Amniotic stem cell (primary cell): ENCODE data around the gene NPHS1.

ENCODE experiments used
- DNase-seq: peaks from one replicate; lab custom pipeline; 2025; lab: John Stamatoyannopoulos, UW

Gene NPHS1

GRCh38 chr19:35787227-35787799, 65.0 kb downstream of the NPHS1 start:
- no peak for DNase-seq

GRCh38 chr19:35786299-35787160, 65.8 kb downstream of the NPHS1 start:
- DNase-seq = no peak

- DNase-seq = no peak
Measured at GRCh38 chr19:35785339-35785627, 67.0 kb downstream of the NPHS1 start.

GRCh38 chr19:35784503-35785338, 67.6 kb downstream of the NPHS1 start:
- no peak for DNase-seq

- no peak for DNase-seq
Measured at GRCh38 chr19:35783469-35784434, 68.6 kb downstream of the NPHS1 start.

- no peak for DNase-seq
Measured at GRCh38 chr19:35782589-35782988, 69.7 kb downstream of the NPHS1 start.

GRCh38 chr19:35781650-35782049, 70.7 kb downstream of the NPHS1 start:
- DNase-seq = no peak

GRCh38 chr19:35780717-35781116, 71.6 kb downstream of the NPHS1 start:
- no peak for DNase-seq

GRCh38 chr19:35780058-35780457, 72.2 kb downstream of the NPHS1 start:
- DNase-seq = no peak

GRCh38 chr19:35779033-35779432, 73.3 kb downstream of the NPHS1 start:
- no peak for DNase-seq

GRCh38 chr19:35777961-35778360, 74.3 kb downstream of the NPHS1 start:
- DNase-seq = no peak

GRCh38 chr19:35777086-35777841, 75.0 kb downstream of the NPHS1 start:
- DNase-seq = no peak

- DNase-seq = no peak
Measured at GRCh38 chr19:35776102-35776788, 76.1 kb downstream of the NPHS1 start.
